Measurements from ENCODE around the gene DLG1.
"Not testable (repeated sequence)": the region's sequence is repeated elsewhere in the genome, so short reads cannot be mapped to it uniquely, and the experiment has no call there.

Gene DLG1

DNA sequence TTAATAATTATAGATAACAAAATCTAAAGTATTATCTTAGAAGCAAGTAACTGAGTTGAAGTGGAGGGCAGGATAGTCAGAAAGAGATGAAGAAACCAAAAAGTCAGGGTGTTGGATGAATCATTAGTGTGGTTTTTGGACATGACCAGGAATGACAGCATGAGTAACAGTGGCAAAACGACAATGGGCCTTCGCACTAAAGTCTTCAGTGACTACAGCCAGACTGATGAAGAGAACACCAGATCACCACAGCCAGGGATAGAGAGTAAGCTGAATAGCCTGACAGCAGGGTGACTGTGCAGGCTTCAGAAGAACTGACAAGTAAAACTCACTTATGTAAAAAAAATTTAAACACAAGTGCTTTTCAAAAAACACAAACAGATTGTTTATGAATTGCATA, 172.8 kb downstream of the DLG1 start:
- in situ Hi-C loops (cut with MboI; ENCODE audit: low sequenced_read_pairs), result no loop called here

- in situ Hi-C loops (cut with MboI; ENCODE audit: low sequenced_read_pairs), result no loop called here
These were observed 173.7 kb downstream of the DLG1 start for GRCh38 chr3:197124713-197125112.

DNA sequence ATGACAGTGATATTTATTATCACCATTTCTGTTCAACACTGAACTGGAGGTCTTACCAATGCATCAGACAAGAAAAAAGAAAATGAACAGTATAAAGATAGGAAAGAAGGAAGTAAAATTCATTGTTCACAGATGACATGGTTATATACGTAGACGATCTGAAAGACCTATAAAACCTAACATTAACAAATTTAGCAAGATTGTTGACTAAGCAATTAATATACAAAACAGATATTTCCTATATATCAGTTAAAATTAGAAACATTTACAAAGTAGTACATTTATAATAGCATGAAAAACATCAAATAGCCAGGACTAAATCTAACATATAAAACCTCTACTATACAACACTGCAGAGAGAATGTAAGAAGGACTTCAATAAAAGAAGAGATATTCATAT, 176.0 kb downstream of the DLG1 start:
- in situ Hi-C loops (cut with MboI; ENCODE audit: low sequenced_read_pairs), result no loop called here

DNA sequence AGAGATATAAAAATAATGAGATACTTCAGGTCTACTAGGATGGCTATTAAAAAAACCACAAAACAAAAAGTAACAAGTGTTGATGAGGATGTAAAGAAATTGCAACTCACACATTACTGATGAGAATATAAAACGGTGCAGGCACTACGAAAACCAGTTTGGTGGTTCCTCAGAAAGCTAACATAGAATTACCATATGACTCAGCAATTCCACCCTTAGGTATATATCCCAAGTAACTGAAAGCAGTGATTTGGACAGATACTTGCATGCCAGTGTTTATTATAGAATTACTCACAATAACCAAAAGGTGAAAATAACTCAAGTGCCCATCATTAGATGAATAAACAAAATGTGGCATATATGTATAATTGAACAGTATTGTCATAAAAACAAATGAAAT, 181.3 kb downstream of the DLG1 start:
- in situ Hi-C loops (cut with MboI; ENCODE audit: low sequenced_read_pairs), result no loop called here

DNA sequence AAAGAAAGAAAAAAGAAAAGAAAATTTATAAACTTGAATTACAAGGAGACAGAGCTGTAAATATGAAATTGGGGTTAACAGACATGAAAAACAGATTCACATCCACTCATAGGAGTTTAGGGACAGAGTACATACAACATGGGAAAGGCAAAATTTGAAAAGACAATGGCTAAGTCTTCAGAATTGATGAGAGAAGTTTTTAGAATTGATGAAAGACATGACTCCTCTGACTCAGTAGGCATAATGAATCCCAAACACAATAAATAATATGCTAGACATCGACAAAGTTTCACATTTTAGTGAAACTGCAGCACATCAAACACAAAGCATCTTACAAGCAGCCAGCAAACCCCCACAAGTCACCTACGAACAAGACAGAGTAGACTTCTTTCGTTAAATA, 184.4 kb downstream of the DLG1 start:
- in situ Hi-C loops (cut with MboI; ENCODE audit: low sequenced_read_pairs), result no loop called here

GRCh38 chr3:197111685-197112084, 186.7 kb downstream of the DLG1 start:
- in situ Hi-C loops (cut with MboI; ENCODE audit: low sequenced_read_pairs), result no loop called here

GRCh38 chr3:197105786-197106185, 192.6 kb downstream of the DLG1 start:
- in situ Hi-C loops (cut with MboI; ENCODE audit: low sequenced_read_pairs), result no loop called here

DNA sequence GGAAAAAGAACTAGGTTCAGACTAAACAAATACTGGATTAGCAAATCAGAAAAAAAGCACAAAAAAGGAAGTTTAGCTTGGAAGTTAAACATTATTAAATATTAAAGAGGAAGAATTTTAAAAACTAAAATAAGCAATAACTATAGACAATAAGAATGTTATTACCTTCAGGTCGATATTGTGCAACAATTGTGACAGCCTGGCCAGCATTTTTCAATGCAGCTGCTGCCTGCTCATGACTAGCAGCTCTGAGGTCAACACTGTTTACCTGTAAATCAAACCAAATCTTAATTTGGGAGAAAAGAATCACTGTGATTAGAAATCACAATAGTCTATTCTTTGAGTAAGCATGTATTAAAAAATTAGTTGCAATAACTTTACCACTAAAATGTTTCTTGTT, 193.7 kb downstream of the DLG1 start:
- in situ Hi-C loops (cut with MboI; ENCODE audit: low sequenced_read_pairs), result no loop called here

GRCh38 chr3:197103766-197104165, 194.6 kb downstream of the DLG1 start:
- in situ Hi-C loops (cut with MboI; ENCODE audit: low sequenced_read_pairs), result no loop called here

DNA sequence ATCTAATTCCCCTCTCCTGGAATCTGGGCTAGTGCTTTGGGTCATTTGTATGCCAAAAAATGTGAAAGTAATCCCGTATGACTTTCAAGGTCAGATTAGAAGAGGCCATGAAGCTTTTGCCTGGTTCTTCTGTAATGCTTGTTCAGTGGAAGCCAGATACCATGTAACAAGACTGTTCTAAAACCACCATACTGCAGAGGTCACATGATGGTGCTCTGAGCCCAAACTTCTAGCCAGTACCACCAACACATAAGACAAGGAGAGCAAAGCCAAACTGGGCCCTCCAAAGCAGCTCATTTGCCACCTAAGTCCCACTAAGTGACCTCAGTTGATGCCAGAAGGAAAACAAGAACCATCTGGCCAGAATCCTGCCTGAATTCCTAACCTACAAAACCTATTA, 204.5 kb downstream of the DLG1 start:
- in situ Hi-C loops (cut with MboI; ENCODE audit: low sequenced_read_pairs), result no loop called here

DNA sequence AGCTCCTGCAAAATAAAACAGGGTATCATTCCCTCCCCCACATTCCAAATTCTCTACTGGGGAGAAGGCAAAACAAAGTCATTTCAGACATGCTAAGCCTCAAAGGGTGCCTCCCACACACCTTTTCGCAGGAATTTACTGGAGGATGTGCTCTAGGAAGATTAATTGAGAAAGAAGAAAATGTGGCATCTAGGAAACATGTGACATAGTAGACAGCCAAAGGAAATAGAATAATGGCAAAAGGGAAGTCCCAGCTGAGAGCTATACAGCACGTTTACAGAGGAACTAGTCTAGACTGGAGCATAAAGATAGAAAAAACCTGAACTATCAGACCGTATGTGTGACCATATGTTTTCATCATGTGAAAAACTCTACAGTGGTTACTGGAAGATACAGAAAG, 210.0 kb downstream of the DLG1 start:
- in situ Hi-C loops (cut with MboI; ENCODE audit: low sequenced_read_pairs), result no loop called here

DNA sequence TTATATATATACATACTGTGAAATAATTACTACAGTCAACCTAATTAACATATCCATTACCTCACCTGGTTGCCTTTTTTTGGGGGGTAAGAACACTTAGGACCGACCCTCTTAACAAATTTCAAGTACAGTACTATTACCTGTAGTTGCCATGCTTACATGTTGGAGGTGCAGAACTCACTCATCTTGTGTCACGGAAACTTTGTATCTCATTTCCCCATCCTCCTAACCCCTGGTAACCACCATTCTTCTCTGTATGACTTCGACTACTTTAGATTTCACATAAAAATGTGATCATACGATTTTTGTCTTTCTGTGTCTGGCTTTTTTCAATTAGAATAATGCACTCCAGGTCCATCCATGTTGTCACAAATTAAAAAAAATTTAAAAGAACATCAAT, 213.3 kb downstream of the DLG1 start:
- in situ Hi-C loops (cut with MboI; ENCODE audit: low sequenced_read_pairs), result no loop called here

DNA sequence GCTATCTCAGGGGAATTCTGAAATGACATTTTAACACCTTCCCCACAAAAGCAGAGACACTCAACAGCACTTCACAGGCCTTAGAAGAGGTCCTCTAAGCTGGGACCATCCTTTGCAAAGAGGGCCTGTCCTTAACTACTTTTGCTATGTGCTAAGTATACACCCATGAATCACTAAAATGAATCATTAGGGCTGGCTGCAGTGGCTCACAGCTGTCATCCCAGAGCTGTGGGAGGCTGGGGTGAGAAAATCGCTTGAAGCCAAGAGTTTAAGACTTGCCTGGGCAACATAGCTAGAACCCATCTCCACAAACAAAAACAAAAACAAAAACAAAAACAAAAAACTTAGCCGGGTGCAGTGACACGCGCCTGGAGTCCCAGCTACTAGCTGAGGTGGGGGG, 214.9 kb downstream of the DLG1 start:
- in situ Hi-C loops (cut with MboI; ENCODE audit: low sequenced_read_pairs), result no loop called here

GRCh38 chr3:197082871-197083270, 215.5 kb downstream of the DLG1 start:
- in situ Hi-C loops (cut with MboI; ENCODE audit: low sequenced_read_pairs), result no loop called here

DNA sequence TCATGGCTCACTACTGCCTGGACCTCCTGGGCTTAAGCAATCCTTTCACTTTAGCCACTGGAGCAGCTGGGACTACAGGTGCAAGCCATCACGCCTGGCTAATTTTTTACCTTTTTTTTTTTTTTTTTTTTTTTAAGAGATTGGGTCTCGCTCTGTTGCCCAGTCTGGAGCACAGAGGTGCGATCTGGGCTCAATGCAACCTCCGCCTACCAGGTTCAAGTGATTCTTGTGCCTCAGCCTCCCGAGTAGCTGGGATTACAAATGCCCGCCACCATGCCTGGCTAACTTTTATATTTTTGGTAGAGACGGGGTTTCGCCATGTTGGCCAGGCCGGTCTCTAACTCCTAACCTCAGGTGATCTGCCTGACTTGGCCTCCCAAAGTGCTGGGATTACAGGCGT, 218.1 kb downstream of the DLG1 start:
- in situ Hi-C loops (cut with MboI; ENCODE audit: low sequenced_read_pairs), result no loop called here

GRCh38 chr3:197076415-197076814, 222.0 kb downstream of the DLG1 start:
- in situ Hi-C loops (cut with MboI; ENCODE audit: low sequenced_read_pairs), result no loop called here

DNA sequence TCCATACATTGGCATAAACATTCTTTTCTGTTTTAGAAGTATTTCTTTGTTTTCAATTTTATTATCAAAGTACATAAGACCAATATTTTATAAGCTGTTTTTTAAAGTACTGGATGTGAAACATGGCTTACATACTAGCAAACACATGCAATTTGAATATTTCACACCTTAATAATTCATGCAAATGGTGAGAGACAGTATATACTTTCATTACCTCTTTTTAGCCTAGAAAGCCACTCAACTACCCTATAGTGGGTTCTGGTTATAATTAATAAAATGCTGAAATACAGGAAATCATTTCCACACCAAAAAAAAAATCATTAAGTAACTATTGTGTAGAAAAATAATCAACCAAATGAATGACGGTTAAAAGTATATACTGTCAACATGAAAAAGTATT, 230.3 kb downstream of the DLG1 start:
- in situ Hi-C loops (cut with MboI; ENCODE audit: low sequenced_read_pairs), result no loop called here

GRCh38 chr3:197064771-197065170, 233.6 kb downstream of the DLG1 start:
- in situ Hi-C loops (cut with MboI; ENCODE audit: low sequenced_read_pairs), result no loop called here

DNA sequence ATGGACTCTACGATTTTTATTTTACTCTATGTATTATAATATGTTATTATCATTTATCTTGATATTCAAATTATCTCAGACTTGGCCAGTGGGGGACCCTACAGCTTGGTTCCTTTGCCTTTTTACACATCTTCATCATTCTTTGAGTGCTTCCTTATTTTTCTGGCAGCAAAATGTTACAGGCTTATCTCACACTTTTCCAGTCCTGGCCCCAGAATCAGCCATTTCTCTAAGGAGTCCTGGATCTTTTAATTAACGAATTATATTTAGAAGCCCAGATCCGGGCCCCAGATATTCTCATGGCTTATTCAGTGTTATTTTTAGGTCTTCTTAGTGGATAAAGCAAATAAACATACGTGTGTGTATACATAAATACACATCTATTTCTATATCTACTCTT, 236.0 kb downstream of the DLG1 start:
- in situ Hi-C loops (cut with MboI; ENCODE audit: low sequenced_read_pairs), result no loop called here

DNA sequence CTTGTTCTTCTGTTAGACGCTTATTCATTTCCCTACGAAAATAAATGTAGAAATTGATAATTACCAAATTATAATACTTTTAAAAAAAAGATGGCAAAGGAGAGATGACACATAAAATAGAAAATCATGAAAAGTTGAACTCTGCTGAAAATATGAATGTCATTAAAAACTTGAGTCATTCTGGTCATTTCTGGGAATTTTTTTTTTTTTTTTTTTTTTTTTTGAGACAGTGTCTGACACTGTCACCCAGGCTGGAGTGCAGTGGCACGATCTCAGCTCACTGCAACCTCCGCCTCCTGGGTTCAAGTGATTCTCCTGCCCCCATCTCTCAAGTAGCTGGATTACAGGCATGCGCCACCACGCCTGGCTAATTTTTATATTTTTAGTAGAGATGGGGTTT, 246.8 kb downstream of the DLG1 start:
- in situ Hi-C loops (cut with MboI; ENCODE audit: low sequenced_read_pairs), result not testable (repeated sequence)

- in situ Hi-C loops (cut with MboI; ENCODE audit: low sequenced_read_pairs), result no loop called here
These were observed 247.9 kb downstream of the DLG1 start for GRCh38 chr3:197050511-197050910.

DNA sequence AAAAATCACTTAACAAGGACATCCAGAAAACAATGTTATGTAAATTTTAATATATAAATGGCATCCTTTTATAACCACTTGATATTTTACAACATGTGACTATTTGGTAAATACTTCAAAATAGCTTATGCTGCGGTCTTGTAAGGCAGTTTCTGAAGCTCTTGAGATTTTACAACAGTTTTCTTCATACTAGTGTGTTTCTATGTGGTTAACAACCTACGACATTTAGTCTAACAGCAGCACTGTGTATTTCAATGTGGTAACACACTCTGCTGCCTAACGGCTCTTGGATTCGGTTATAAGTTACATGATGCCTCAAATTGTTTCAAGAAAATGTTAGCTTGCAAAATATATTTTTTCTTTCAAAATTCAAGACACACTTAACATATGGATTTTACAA, 255.9 kb downstream of the DLG1 start:
- in situ Hi-C loops (cut with MboI; ENCODE audit: low sequenced_read_pairs), result no loop called here

DNA sequence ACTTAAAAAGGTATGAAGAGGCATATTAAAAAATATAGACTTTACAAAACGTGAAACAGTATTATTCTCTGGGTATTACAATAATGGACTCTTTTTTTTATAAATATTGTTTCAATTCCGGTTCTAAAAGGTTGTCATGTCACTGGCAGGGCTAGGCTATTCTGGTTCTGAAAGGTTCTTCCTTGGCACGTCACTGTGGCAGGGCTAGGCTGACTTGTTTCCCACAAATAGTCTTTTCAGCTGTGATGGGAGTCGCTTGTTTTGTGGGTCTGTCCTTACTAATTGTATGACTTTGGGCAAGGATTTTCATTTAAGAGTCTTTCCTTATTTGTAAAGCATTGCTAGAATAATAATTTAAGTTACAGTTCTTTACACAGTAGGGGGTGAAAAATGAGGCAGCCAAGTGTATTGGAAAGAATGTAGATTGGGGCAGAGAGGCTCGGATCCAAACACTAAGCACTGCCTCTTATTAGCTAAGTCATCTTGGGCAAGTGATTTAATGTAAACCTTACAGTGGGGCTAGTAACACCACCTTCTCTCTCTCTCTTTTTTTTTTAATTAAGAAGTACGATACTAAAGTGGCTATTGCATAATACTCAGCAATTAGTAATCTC, 256.4 kb downstream of the DLG1 start:
- in situ Hi-C loops (cut with MboI; ENCODE audit: low sequenced_read_pairs), result no loop called here

DNA sequence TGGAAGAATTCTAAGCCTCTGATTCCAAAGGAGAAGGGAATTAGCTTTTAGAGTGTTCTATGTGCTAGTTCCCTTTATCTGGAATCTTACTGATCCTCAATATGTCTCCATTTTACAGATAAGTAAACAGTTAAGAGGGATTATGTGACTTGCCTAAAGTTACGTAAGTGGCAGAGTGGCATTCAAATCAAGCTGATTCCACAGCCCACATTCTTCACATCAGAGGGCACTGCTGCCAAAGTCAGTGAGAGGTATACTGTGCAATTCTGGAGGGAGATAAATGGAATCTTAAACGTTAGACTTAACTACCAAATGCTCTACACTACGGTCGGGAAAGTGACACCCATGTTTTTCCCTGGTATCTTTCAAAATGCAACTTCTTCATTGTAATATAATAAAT, 257.8 kb downstream of the DLG1 start:
- in situ Hi-C loops (cut with MboI; ENCODE audit: low sequenced_read_pairs), result no loop called here

Measured in HL-60/S4 treated with phorbol 12-myristate 13-acetate at 8.2 ng/mL for 4 days and 3 days (cell line).